HG03097 (cell line): ENCODE data around the gene GNAQ.

ENCODE experiments used
- ATAC-seq: cut with Tn5 transposase; IDR thresholded peaks from one replicate; pipeline ENCODE4 v1.9.1; 2021; ENCODE audit not compliant: unreplicated experiment, low FRiP score

The GNAQ gene

GRCh38 chr9:77856615-77857014 lies 175.0 kb downstream of the GNAQ start:
- ATAC-seq = no peak

- ATAC-seq = no peak
Observed at GRCh38 chr9:77854916-77855311, 176.7 kb downstream of the GNAQ start.

GRCh38 chr9:77854258-77854915 lies 177.2 kb downstream of the GNAQ start:
- no peak for ATAC-seq

DNA sequence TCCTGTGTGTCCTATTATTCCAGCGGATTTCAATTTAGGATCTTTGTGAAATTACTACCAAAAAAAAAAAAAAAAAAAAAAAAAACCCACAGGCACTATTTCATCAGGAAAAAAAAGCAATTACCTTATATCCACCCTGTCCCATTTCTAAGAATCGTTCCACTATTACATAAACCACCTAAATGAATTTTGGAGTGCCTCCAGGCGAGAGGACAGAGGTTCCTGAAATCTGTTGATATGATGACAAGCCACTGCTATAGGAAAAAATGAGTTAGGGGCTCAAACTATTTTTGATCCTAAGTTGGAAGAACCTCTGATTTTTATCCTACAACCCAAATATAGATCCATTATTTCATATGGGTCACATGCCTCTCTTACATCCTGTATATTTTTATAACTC lies 177.9 kb downstream of the GNAQ start:
- ATAC-seq = no peak

DNA sequence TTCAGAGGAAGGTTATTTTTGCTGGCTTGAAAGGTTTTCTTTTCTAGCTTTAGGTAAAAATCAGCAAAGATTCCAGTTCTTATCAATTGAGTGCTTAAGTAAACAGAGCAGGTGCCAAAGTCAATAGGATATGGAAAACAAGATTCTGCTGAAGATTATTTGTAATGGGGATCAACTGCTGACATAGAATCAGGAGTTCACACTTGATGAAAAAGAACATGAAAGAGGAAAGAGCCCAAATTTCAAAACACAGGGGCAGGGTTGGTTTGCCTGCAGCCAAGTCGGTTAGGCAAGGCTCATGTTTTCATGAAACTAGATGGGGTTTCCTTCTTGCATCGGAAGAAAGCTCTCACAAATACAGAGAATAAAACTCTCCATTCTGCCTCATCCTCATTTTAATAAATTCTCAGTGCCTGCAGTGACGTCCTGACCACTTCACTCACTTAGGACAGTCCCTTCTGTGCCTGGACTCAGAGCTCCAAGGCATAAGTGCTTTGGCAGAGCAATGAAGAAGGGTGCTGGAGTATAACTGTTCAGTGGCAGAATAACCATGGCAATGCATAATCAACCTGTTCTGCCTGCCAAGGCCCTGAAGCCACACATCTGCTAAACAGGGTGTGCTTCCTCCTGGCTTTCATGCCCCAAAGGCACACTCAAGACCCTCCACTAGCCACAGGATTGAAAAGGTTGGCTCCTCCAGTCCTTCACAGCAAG lies 179.6 kb downstream of the GNAQ start:
- ATAC-seq = no peak

DNA sequence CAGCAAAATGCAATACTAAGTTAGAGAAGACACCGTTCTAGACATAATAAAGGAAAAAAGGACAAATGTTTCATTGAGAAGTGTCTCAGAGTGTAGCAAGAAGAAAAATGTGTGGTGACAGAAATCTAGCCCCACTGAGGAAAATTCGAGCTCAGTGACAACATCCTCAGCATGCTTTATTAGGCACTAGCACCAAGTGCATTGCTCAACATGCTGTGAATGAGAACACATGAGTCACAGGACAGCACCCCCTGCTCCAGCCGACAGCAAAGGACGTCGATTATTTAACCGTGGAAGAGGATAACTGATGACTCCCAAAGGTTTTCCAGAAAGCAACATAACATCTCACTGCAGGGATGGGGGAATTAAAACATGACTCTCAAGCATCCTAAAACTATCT lies 182.7 kb downstream of the GNAQ start:
- no peak for ATAC-seq

- ATAC-seq = no peak
Observed at GRCh38 chr9:77848404-77848803, 183.2 kb downstream of the GNAQ start.

DNA sequence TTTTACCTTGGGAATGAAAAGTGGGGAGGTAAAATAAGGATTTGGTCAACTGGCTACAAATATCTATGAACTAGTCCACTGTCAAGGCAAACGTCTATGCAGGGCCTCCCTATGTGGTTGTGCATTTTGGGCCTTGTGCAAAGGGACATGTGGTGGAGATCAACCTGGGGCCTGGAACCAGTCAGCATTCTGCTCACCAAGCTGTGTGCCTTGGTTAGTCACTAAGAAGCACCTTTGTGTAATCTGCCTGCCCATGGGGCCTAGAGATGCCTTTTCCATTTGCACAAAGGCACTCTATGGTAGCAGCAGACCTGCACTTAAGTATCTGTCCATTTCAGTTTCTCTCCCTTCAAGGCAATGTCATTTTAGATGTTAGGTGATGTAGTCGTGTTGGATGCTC lies 184.0 kb downstream of the GNAQ start:
- ATAC-seq = no peak

- no peak for ATAC-seq
Observed at GRCh38 chr9:77847059-77847499, 184.5 kb downstream of the GNAQ start.

DNA sequence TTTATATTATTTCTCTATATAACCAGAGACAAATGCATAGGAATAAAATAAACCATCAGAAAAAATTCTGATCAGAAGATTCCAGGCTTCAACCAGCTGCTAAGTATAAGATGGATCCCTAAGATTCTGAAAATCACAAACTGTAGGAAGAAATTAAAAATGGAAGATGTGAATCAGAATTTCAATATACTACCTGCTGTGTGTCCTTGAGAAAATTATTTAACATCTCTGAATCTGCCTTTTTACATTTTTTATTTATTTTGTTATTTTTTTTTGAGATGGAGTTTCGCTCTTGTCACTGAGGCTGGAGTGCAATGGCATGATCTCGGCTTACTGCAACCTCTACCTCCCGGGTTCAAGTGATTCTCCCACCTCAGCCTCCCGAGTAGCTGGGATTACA lies 187.2 kb downstream of the GNAQ start:
- no peak for ATAC-seq

- ATAC-seq = no peak
Observed at GRCh38 chr9:77843871-77844155, 187.8 kb downstream of the GNAQ start.

DNA sequence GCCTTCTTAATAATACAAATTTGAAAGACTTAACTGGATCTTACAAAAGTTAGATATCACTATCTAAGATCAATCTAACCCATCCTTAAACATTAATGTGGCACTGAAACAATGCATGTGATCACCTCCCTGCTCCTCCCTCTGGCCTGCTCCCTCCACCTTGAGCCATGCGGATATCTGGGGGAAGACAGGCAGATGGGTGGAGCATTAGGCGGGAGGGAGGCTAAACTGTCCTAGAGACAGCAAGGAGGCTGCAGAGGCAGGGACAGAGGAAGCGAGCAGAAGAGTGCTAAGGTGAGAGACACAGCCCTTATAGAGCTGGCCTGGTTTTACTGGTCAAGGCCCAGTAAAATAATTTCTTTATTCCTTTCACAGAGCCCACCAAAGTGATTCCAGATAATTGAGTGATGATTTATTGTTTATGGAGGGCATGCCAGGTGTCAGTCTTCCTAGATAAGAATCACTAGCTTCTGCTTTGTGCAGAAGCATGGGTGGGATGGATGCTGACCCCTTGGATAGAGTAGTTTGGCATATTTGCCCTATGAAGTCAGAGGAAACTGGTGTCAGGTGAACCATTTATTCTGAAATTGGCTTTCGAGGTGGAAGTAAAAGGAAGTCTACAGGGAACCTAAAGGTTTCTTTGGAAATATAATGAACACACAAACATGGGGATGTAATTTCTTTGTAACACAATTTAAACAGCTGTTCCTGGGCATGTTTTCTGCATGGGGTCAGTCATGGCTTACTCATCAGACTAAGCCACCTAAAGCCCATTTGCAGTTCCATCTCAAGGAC lies 188.3 kb downstream of the GNAQ start:
- ATAC-seq = no peak

DNA sequence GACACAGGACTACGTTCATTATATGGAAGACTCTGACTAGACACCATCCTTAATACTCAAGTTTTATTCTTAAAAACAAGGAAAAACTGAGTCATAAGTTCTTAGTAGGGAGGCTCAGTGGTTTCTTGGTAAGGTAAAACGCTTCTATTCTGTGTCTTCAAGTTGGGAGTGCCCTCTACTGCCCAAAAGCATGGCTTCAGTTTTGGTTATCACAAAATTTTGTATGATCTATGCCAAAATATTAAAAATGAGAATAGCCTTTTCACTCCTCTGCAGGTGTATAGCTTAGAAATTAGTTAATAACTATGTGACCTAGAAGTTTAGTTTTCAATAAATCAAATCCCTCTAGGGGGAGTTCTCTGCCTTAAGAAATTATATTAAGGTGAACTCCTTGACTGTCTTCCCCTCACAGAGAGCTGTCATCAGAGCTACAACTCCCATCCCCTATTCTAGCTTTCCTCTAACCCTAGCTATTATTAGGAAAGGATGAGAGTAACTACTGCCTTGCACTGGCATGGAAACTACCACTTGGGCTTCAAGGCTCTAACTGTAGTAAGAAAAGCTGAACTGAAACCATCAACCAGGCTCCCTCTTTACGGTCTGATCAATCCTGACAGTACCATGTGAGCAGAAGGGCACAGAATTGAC lies 189.7 kb downstream of the GNAQ start:
- no peak for ATAC-seq

- ATAC-seq = no peak
Observed at GRCh38 chr9:77839459-77840140, 192.0 kb downstream of the GNAQ start.

DNA sequence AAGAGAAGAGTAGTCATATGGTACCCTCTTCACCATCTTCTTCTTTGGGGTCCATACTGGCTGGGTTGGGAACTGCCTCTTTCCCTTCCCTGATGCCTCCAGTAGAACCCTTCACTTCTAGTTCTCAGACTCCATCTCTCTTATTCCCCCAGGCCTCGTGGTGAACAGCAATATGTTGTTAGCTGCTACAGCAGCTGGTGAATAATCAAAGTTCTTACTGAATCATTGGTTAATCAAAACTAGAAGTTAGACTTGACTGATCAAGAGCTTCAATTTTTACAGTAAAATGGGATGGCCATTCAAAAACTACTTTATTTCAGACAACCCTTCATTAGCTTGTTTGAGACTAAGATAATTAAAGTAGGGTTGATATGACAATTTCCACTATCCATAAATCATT lies 192.6 kb downstream of the GNAQ start:
- ATAC-seq = no peak

GRCh38 chr9:77834898-77835488 lies 196.6 kb downstream of the GNAQ start:
- ATAC-seq = no peak

DNA sequence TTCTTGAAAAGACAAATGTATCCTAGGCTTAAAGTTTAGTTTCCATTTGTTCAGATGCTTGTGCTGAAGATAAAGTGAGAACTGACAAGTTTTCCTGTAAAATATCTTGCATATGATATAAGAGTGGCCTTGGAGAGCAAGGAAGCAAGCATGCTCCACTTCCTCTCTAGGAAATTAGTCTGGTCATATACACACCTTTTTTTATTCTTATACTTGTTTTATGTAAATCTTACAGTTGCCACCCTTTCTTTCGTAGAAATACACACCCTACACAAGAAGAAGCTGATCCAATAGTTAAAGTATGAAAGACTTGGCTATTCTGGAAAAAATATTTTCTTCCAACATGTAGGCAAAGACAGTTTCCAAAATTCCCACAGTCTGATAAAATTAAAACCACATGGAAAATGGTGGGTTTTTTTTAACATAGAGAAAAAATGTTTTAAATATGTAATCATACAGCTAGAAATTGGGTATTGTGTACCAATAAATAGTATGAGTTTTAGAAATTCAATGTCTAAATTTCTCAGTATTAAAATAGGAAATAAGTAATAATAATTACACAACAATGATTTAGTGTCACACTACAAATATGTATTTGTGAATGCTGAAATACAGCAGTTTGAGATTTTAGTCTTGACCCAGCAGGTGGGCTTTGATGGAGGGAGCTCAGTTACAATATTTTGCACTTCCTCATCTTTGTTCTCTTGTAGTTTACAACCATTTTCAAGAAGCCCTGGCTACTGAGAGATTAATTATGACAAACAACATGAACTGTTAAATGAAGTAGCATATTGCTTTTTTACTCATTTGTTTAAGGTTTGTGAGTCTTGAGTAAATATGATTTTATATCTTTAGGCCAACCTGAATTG lies 197.8 kb downstream of the GNAQ start:
- ATAC-seq = no peak

DNA sequence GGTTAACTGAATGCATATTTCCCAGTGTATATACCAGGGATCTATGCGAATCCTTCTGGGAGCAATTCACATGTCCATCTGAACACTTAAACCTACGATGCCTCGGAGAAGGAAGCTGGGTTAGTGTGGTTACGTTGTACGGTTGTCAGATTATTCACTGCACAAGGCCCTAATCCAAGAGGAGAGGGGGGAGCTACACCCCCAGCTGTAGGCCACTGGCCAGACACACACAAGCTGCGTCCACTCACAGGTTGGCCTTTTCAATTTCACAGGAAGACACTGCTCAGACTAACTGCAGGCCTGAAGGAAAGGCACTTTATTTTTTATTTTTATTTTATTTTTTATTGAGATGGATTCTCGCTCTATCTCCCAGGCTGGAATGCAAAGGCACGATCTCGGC lies 199.0 kb downstream of the GNAQ start:
- no peak for ATAC-seq

DNA sequence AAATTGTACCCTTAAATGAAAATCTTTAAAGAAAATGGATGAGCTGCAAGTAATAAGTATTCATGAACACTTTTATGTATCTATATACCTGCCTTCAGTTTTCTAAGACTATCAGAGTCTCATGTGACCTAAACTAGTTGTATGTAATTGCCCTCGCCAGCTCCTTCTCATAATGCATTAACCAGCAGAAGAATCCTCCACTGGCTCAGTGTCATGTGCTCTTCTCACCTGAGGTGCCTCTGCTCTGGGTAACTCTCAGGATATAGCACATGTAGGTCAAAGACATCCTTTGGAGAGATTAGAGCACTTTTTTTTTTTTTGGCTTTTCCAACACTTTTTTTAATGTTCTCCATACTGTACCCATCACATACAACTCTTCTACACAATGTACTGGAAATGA lies 199.8 kb downstream of the GNAQ start:
- no peak for ATAC-seq
